Right lobe of liver (tissue), 4 donors: ENCODE data around the gene CDH26.

Experiments
- CTCF ChIP-seq, 4 donors: fragments of 200-600 bp in 3 of 4; fragments of 450-650 bp in 1 of 4; IDR thresholded peaks; one replicate each; pipeline versions ENCODE4 v1.5.1 to v1.8.0; 2016 to 2022; ENCODE audit warnings: antibody characterized with exemption in 4 of 4, mild to moderate bottlenecking in 2 of 4
- POLR2A ChIP-seq: fragments of 450-650 bp; IDR thresholded peaks from one replicate; pipeline ENCODE4 v1.6.1; 2017; ENCODE audit warnings: antibody characterized with exemption, mild to moderate bottlenecking
- donor health status: DM: no; HTN: no; CAD: no.
- donor health status: DM: no; HTN: no; CAD: no.
- donor health status: DM: no; HTN: yes; CAD: no.

- TF ChIP-seq CTCF (IDR thresholded peaks at IDR 0.05) (no peak), POLR2A (no peak)
Measured at GRCh38 chr20:59945175-59945574, 13.0 kb upstream of the CDH26 start.
